ENCODE results near the gene GPER1. TPM values are rescaled to one million over a fixed set of nuclear protein-coding genes. Genes with fewer than 3 reads are reported as not detected.

Gene GPER1
- total and polyA plus RNA-seq, 2 donors (not counting 3 experiments of a cell fraction or from before 2014, with no cell fraction given), result 0.77 to 2.3 TPM

DNA sequence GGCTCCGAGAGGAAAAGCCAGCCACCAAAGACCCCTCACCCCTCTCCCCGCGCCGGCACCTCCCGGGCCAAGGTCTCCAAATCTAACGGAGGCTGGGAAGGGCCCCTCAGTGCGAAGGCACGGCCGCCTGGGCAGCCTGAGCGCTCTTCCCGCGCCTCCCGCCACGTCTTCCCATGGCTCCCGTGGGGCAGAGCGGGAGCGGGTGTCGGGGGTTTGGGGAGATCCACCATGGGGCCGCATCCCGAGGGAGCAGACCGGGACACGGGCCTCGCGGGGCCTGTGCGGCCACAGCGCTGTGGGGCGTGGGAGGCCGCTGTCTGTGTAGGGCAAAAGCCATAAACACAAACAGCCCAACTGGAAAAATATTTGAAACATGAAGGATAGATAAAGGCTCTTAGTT lies 22.4 kb downstream of the GPER1 start:
- Histone ChIP-seq H3K4me2 (ENCODE audit: insufficient read depth, low read length) (no peak overlapping the region), H3K79me2 (ENCODE audit: control insufficient read depth, insufficient read depth, low read length) (no peaks in the 10 kb centered on the region), H3K4me3 (replicated peaks in 1 of 3; ENCODE audit: insufficient read depth in 1 of 3, low read depth in 1 of 3, low read length in 3 of 3) (no peak overlapping the region), H3K27me3 (ENCODE audit: control insufficient read depth in 2 of 2, insufficient read depth in 2 of 2, low read length in 2 of 2) (no peaks in the 10 kb centered on the region), H3K9me3 (replicated peaks; ENCODE audit: control insufficient read depth, insufficient read depth, low read length) (no peaks in the 10 kb centered on the region), H4K20me1 (replicated peaks; ENCODE audit: control insufficient read depth, extremely low read depth, insufficient read depth, low read length) (no peaks in the 10 kb centered on the region), H3K9ac (replicated peaks; ENCODE audit: extremely low read depth, insufficient read depth, low read length) (no peak overlapping the region), H2AFZ (ENCODE audit: low read depth, low read length) (no peak overlapping the region), H3K4me1 (ENCODE audit: control insufficient read depth, extremely low read depth, insufficient read depth, low read length) (peaks cover 7% of the 10 kb centered on the region), H3K36me3 (ENCODE audit: control insufficient read depth in 2 of 2, extremely low read depth in 1 of 2, insufficient read depth in 2 of 2, low read length in 2 of 2) (no peaks in the 10 kb centered on the region), H3K9me1 (replicated peaks; ENCODE audit: control insufficient read depth, extremely low read depth, insufficient read depth, low read length) (no peaks in the 10 kb centered on the region), H3K27ac (ENCODE audit: insufficient read depth, low read depth, low read length) (no peak overlapping the region)
- ChIA-PET POLR2A (no interaction called here), CTCF (interaction anchor here (3.4 kb wide), 1 partner anchor 14 kb away, joined by 20 read pairs; no protein-coding TSS in a partner anchor)
- FAIRE-seq (no peak), DNase-seq (ENCODE audit: low read depth, low spot score) (no peak)
- dilution Hi-C loops (cut with MboI; ENCODE audit: extremely low pct_ligation_motif_present, low sequenced_read_pairs), result no loop called here
- TF ChIP-seq MYC (IDR thresholded peaks at IDR 0.05; ENCODE audit: low read depth, low read length) (no peak), POLR2A (IDR thresholded peaks at IDR 0.05; ENCODE audit: low read depth, low read length) (no peak), FOS (IDR thresholded peaks at IDR 0.05; ENCODE audit: borderline replicate concordance, insufficient read depth, low read length) (no peak), JUN (IDR thresholded peaks at IDR 0.05; ENCODE audit: borderline replicate concordance, insufficient read depth, insufficient read length, low read depth) (no peak), EZH2 (IDR thresholded peaks at IDR 0.05; ENCODE audit: borderline replicate concordance, low read depth, low read length, severe bottlenecking) (no peak), GATA2 (IDR thresholded peaks at IDR 0.05; ENCODE audit: insufficient read depth, insufficient read length, low read depth, low read length) (no peak), POLR2AphosphoS5 (IDR thresholded peaks at IDR 0.05; ENCODE audit: insufficient read depth, low read depth, low read length) (no peak)
- TF ChIP-seq, protein P1, sequence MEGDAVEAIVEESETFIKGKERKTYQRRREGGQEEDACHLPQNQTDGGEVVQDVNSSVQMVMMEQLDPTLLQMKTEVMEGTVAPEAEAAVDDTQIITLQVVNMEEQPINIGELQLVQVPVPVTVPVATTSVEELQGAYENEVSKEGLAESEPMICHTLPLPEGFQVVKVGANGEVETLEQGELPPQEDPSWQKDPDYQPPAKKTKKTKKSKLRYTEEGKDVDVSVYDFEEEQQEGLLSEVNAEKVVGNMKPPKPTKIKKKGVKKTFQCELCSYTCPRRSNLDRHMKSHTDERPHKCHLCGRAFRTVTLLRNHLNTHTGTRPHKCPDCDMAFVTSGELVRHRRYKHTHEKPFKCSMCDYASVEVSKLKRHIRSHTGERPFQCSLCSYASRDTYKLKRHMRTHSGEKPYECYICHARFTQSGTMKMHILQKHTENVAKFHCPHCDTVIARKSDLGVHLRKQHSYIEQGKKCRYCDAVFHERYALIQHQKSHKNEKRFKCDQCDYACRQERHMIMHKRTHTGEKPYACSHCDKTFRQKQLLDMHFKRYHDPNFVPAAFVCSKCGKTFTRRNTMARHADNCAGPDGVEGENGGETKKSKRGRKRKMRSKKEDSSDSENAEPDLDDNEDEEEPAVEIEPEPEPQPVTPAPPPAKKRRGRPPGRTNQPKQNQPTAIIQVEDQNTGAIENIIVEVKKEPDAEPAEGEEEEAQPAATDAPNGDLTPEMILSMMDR (IDR thresholded peaks at IDR 0.05; ENCODE audit: extremely low read depth in 1 of 2, insufficient read depth in 1 of 2, low read depth in 1 of 2, low read length in 2 of 2), result no peak
- TF ChIP-seq, protein P2, sequence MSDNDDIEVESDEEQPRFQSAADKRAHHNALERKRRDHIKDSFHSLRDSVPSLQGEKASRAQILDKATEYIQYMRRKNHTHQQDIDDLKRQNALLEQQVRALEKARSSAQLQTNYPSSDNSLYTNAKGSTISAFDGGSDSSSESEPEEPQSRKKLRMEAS (IDR thresholded peaks at IDR 0.05; ENCODE audit: insufficient read depth, insufficient read length), result no peak
- intact Hi-C loops (cut with micrococcal nuclease), result no loop called here
- BruUV-seq (replicated peaks), result no TSS peak
